SK-MEL-5 (cell line): ENCODE data around the gene ETS2. TPM values are rescaled to one million over a fixed set of nuclear protein-coding genes. Genes with fewer than 3 reads are reported as not detected.
"Not testable (repeated sequence)": the region's sequence is repeated elsewhere in the genome, so short reads cannot be mapped to it uniquely, and the experiment has no call there.

Source experiments
- DNase-seq: peaks from one replicate; pipeline ENCODE4 v3.0.0-alpha.2; 2016; ENCODE audit warnings: low read depth, low spot score
- in situ Hi-C: cut with HindIII; loops from 2 replicates; pipeline ENCODE4 v1.10.0; 2016; ENCODE audit warnings: low sequenced_read_pairs, high pct_unique_total_duplicates, low pct_unique_long_range_greater_than_20kb
- total RNA-seq: library from RNA; depleted of rRNA; stranded (reverse); fragments of >200 nt; shearing (Covaris generic); gene quantifications from 2 replicates; pipeline ENCODE4 v1.2.3, GENCODE V29; 2014

The ETS2 gene
- total RNA-seq, 1 experiment from 2014 or later = 4.2 TPM

GRCh38 chr21:38842079-38842478, 36.4 kb downstream of the ETS2 start:
- in situ Hi-C loops = no loop called here
- DNase-seq = no peak

- in situ Hi-C loops = no loop called here
- no peak for DNase-seq
Measured at GRCh38 chr21:38843379-38843778, 37.6 kb downstream of the ETS2 start.

GRCh38 chr21:38843806-38844503, 38.2 kb downstream of the ETS2 start:
- DNase-seq = no peak
- in situ Hi-C loops = no loop called here

GRCh38 chr21:38845374-38845773, 39.6 kb downstream of the ETS2 start:
- in situ Hi-C loops, DNase-seq: not testable (repeated sequence)

GRCh38 chr21:38847556-38847955, 41.8 kb downstream of the ETS2 start:
- no peak for DNase-seq
- in situ Hi-C loops = no loop called here

GRCh38 chr21:38848187-38848609, 42.5 kb downstream of the ETS2 start:
- no peak for DNase-seq
- in situ Hi-C loops = no loop called here

- in situ Hi-C loops = no loop called here
- no peak for DNase-seq
Measured at GRCh38 chr21:38849776-38850175, 44.0 kb downstream of the ETS2 start.

GRCh38 chr21:38850277-38850951, 44.7 kb downstream of the ETS2 start:
- in situ Hi-C loops = no loop called here
- DNase-seq = no peak

GRCh38 chr21:38851101-38851500, 45.4 kb downstream of the ETS2 start:
- in situ Hi-C loops = no loop called here
- no peak for DNase-seq

GRCh38 chr21:38852278-38852677, 46.5 kb downstream of the ETS2 start:
- DNase-seq = no peak
- in situ Hi-C loops = no loop called here

- DNase-seq = no peak
- in situ Hi-C loops = no loop called here
Measured at GRCh38 chr21:38852708-38853107, 47.0 kb downstream of the ETS2 start.

GRCh38 chr21:38853421-38853919, 47.7 kb downstream of the ETS2 start:
- in situ Hi-C loops = no loop called here
- no peak for DNase-seq

GRCh38 chr21:38857152-38857825, 51.6 kb downstream of the ETS2 start:
- no peak for DNase-seq
- in situ Hi-C loops = no loop called here

GRCh38 chr21:38858026-38858811, 52.5 kb downstream of the ETS2 start:
- DNase-seq = no peak
- in situ Hi-C loops = no loop called here

- DNase-seq = no peak
- in situ Hi-C loops = no loop called here
Measured at GRCh38 chr21:38858812-38859205, 53.1 kb downstream of the ETS2 start.

- in situ Hi-C loops = no loop called here
- no peak for DNase-seq
Measured at GRCh38 chr21:38859852-38860251, 54.1 kb downstream of the ETS2 start.

- no peak for DNase-seq
- in situ Hi-C loops = no loop called here
Measured at GRCh38 chr21:38861056-38861455, 55.3 kb downstream of the ETS2 start.
